OCI-M2 (cell line): ENCODE results near the gene RNF145.

ENCODE experiments used
- DNase-seq: peaks from one replicate; lab custom pipeline; 2025; ENCODE audit not compliant: unreplicated experiment; lab: John Stamatoyannopoulos, UW

RNF145 gene

GRCh38 chr5:159218595-159219023, 9.3 kb upstream of the RNF145 start:
- DNase-seq: no peak

- no peak for DNase-seq
Observed at GRCh38 chr5:159217236-159217635, 7.9 kb upstream of the RNF145 start.

- DNase-seq: no peak
Observed at GRCh38 chr5:159216454-159216853, 7.1 kb upstream of the RNF145 start.

DNA sequence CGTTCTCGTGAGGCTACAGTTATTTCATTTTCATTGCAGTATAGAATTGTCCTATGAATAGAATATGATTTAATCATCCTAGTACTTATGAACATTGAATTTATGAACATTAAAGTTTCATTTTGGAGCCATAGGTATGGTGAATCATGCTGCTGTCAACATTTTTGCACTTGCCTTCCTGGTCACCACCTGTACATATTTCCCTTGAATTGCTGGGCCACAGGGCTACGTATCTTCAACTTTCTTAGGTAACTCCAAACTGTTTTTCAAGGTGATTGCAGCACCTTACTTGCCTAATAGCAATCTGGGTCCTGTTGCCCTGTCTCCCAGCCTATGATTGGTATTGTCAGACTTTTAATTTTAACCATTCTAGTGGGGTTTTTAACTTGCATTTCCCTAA, 6.5 kb upstream of the RNF145 start:
- no peak for DNase-seq

GRCh38 chr5:159214486-159215271, 5.3 kb upstream of the RNF145 start:
- DNase-seq: no peak

DNA sequence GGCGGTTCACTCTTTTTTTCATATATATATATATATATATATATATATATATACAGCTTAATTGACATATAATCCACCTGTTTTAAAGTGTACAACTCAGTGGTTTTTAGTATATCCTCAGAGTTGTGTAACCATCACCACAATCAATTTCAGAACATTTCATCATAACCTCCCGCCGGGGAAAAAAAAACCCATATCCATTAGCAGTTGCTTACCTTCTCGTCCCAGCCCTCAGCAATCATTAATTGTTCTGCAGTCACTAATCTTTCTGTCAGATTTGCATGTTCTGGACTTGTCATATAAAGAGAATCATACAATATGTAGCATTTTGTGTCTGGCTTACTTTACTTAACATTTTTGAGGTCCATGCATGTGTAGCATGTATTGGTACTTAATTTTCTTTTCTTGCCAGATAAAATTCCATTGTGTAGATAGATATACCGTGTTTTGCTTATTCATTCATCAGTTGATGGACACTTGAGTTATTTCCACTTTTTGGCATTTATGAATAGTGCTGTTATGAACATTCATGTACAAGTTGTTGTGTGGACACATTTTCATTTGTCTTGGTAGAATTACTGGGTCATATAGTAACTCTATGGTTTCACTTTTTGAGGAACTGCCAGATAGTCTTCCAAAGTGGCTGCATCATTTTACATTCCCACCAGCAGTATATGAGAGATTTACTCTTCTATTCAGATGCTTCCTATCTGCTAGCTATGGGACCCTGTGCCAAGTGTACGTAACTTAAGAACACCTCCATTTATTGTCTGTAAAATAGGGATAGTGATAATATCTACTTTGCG, 3.5 kb upstream of the RNF145 start:
- DNase-seq: no peak

DNA sequence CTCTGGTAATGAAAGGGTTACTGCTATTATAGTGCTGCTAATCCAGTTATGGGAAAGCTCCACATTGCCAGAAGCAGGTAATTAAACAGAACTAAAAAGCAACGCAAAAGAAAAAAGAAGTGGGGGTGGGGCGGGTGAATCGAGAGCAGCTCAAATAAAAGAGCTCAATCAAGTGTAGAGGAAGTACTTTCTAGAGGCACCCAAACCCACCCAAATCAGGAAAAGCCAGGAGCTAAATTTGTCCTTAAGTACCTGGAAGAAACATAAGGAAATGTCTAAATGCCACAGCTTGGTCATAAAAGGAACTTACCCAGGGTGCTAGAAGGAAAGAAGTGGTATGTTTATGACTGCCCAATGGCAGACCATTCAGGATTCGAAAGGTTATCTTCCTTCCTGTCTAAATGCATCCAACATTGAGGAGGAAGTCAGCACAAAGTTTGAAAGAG, 2.4 kb upstream of the RNF145 start:
- no peak for DNase-seq

- no peak for DNase-seq
Observed at GRCh38 chr5:159210846-159211245, 1.5 kb upstream of the RNF145 start.

- no peak for DNase-seq
Observed at GRCh38 chr5:159210210-159210661, 883 bp upstream of the RNF145 start.

DNA sequence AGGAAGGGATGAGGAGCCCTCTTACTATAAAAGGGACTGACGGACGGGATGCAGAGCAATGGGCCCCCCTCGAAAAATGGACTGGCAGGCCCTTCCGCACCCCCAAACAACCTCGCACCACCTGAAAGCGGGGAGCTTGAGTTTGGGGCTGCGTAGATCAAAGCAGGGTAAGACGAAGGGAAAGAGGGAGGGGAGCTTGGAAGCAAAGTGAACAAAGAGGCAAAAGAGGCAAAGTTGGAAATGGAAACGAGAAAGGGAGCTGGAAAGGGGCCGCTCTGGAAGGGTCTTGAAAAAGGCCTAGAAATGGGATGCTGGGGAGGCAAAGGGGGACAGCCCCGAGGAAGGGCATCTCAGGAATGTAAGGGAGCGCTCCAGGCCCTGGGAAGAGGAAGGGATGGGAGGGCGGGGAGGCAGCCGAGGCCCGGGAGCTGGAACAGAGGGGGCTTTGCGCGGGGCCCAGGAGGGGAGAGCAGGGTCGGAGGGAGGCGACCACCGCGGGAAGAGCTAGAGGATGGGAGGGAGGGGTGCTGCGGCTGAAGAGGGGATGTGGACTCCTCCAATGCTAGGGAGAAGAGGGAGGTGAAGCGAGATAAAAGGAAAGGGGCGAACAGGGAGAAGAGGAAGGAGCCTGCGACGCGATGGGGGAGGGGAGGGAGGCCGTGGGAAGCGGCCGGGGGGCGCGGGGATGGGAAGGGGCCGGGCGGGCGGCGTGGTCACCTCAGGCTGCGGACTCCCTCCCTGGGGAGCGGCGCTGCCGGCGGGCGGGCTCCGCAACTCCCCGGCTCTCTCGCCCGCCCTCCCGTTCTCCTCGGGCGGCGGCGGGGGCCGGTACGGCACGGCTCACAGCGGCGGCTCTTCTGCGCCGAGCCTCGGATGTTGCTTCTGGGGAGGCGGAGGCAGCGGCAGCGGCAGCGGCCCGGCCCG, 577 bp downstream of the RNF145 start:
- DNase-seq: no peak

DNA sequence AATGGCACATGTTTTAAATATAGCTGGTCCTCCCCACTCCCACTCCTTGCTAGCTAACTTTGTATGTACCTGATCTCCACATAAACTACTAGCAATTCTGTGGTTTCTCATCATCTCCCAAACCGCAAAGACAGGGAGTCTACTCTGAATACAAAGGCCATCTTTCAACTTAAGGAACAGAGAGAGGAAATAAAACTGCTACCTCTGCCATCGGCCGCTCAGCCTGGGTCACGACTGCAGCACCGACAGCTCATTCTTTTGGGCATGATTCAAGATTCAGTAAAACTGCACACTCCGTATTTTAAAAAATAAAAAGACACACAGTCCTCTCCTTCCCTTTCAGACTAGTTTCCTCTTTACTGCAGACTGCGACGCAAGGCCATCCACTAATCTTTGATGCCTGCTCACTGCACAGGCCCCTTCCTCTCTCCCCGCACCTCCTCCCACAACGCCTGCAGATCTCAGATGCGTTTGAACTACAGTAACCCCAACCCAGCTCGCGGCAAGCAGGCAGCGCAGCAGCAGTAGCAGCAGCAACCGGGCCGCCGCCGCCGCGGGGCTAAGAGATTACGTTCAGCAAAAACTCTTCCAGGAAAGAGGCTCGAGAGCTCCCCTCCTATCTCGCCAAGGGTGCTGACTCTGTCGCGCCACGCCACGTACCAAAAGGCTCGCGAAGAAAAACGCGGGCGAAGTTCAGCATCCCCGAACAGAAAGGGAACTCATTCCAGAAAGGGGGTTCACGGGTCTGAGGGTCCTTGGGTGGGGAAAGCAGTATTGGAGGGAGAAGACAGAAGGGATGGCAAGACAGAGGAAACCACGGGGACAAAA, 1.5 kb downstream of the RNF145 start:
- no peak for DNase-seq

DNA sequence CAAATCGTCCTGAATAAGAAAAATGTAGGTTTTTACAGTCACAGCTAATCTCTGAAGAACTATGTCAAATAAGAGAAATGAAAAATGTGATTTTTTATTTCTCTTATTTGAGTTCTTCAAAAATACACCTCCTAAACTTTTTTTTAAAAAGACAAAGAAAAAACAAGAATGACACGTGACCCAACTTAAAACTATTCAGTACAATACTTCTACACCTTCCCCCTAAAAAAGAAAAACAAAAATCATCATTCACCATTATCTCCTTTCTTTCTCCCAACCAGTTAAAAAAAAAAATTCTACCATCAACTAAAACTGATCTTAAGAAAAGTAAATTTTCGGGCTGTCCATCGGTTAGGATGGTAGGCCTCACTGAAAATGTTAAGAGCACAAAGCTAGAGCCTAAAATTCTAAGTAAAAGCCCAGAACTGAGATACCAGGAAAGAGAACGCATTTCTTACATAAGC, 2.1 kb downstream of the RNF145 start:
- DNase-seq: no peak

GRCh38 chr5:159206818-159207217, 2.5 kb downstream of the RNF145 start:
- no peak for DNase-seq

GRCh38 chr5:159206368-159206767, 3.0 kb downstream of the RNF145 start:
- no peak for DNase-seq

DNA sequence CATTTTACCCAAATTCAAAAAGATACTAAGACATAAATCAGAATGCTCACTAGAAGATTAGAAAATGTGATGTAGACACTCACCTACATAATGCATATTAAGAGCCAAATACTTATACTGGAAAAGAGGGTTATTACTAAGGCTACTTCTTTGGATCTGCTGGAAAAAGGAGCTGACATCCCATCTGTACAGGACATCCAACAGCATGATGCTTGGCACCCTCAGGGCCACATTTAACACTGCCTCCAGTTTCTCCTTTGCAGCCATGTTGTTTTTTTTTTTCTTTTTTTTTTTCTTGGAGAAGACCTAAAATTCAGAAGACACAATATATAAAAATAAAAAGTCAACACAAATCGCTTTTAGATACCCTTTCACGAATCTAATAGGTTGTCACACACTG, 6.0 kb downstream of the RNF145 start:
- no peak for DNase-seq

DNA sequence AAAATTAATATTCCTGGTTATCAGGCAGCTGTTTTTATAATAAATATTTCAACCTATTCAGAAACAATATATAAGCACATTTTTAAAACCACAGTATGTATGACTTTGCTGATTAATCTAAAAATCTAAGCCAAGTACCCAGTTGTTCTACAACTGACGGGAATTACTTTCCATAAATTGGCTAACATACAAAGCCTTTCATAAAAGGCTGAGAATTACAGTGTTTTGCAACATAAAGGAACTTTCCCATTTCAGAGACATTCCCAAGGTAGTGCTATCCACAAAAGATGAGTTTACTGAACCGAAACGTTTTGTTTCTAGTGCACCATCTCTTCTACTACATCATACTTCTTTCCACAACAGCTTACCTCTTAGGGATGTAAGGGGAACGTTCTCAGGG, 7.2 kb downstream of the RNF145 start:
- no peak for DNase-seq

GRCh38 chr5:159199780-159200179, 9.6 kb downstream of the RNF145 start:
- DNase-seq: no peak

DNA sequence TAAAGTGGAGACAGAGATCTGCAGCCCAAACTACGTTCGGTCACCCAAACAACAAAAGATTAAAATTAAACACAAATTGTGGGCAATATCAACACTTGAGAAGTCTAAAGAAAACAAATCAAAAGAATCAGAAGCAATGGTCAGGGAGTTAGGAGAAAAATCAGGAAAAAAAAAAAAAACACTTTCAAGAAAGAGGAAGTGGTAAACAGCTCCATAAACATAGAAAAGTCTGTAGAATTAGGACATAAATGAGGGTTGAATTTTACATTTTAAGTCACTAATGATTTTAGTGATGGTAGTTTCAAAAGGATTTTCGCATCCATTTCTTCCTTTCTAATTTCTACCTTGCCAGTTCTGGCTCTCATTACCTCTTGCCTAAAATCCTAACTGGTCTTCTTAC, 10.1 kb downstream of the RNF145 start:
- no peak for DNase-seq

DNA sequence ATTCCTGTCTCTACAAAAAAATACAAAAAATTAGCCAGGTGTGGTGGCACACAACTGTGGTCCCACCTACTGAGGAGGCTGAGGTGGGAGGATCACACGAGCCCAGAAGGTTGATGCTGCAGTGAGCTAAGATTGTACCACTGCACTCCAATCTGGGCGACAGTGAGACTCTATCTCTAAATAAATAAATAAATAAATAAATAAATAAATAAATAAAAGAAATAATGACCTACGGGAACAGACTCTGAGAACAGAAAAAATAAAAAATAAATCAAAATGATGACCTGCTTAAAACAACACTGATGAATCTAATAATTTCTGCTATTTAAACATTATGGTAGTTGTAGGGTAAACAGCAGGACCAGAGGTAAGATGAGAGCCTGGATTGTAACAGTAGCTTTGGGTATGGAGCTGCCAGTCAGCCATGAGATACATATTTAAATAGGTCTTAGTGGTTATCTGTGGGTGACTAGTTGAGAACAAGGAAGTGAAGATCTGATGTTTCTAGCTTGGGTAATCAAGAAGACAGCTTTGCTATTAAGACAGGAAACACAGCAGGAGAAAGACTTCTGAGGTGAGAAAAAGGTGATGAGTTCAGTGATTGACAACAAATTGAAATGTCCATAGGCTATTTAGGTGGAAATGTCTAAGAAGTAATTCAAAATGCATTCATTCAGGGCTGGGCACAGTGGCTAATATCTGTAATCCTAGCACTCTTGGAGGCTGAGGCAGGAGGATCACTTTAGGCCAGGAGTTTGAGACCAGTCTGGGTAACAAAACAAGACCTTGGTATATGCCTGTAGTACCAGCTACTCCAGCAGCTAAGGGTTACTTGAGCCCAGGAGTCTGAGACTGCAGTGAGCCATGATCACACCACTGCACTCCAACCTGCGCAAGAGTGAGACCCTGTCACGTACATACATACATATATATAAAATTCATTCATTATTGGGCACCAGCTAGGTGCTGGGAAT, 11.0 kb downstream of the RNF145 start:
- no peak for DNase-seq
